ENCODE results near the gene ARHGEF2.

GRCh38 chr1:155918660-155919059 lies 59.7 kb downstream of the ARHGEF2 start:
- TF ChIP-seq, protein P1, sequence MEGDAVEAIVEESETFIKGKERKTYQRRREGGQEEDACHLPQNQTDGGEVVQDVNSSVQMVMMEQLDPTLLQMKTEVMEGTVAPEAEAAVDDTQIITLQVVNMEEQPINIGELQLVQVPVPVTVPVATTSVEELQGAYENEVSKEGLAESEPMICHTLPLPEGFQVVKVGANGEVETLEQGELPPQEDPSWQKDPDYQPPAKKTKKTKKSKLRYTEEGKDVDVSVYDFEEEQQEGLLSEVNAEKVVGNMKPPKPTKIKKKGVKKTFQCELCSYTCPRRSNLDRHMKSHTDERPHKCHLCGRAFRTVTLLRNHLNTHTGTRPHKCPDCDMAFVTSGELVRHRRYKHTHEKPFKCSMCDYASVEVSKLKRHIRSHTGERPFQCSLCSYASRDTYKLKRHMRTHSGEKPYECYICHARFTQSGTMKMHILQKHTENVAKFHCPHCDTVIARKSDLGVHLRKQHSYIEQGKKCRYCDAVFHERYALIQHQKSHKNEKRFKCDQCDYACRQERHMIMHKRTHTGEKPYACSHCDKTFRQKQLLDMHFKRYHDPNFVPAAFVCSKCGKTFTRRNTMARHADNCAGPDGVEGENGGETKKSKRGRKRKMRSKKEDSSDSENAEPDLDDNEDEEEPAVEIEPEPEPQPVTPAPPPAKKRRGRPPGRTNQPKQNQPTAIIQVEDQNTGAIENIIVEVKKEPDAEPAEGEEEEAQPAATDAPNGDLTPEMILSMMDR (conservative IDR thresholded peaks at IDR 0.05; ENCODE audit: low read length): no peak
- TF ChIP-seq EZH2phosphoT487 (IDR thresholded peaks at IDR 0.05; ENCODE audit: borderline replicate concordance, low read depth, low read length): no peak
